Amygdala (tissue), 56 donors: ENCODE measurements around the gene GCHFR.

Experiments used
- DNase-seq, 56 donors: peaks; one replicate each; lab custom pipeline; 2025; lab: John Stamatoyannopoulos, UW

GCHFR gene

DNA sequence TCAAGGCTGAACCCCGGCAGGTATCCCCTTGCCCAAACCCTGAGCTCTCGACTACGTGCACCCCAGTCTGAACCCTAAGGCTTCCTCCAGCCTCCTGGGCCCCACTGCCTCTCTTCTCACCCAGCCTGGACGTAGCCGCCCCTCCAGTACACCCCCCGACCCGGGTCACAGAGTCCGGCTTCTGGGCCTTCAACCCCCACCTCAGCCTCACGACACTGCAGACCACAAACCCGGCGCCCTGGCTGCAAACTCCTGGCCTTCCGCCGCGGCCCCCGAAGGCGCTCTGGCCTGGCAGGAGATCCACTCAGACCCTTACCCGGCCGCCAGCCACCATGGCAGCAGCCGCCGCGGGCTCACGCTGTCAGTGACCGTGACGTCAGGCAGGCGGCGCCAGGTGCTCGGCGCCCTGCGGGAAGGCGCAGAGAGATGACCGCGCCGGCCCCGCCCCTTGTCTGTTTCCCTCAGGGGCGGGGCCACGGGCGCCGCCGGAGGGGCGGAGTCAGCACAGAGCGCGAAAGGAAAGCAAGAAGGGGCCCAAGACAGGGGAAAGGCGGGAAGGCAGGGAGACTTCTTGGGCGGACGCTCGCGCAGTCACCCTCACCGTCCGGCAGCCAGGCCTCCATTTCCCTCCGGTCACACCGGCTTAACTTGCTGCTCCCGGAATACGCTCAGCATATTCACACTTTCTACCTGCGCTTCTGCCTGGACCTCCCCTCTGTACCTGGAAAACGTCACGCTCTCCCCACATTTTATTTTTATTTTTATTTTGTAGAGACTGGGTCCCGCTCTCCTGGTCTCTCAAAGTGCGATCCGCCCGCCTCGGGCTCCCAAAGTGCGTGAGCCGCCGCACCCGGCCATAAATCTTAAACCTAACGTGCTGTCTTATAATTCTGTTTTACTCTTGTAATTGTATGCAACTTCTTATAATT lies 8.7 kb upstream of the GCHFR start, which contains the start of gene RMDN3:
Gene RMDN3, minus strand, starts transcription at position 372 of the 929 bp plus-strand sequence. CDS start 471 bp downstream, outside the sequence.
- DNase-seq: peak in 54 of 56 donors; percentile 43 to 94 (median 80)

- DNase-seq: peak in 1 of 56 donors; percentile 6
These were observed 8.1 kb upstream of the GCHFR start for GRCh38 chr15:40755812-40756208.

DNA sequence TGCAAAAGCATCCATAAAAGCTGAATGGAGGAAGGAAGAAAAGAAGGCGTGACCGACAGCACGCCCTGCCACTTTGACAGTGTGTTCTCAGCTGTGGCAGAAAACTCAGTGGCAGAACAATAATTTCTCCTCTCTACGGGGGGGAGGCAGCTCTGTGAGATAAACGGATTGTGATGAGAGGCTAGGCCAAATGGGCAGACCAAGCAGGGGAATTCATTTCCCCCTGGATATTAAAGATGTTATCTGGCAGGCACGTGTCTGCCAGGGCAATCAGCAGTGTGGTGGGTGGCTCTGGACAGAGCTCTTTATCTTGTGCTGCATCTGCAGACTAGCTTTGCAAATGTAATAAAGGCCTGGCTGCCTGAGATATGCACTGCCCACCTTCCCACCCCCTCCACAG lies 6.9 kb upstream of the GCHFR start:
- DNase-seq: no peak

DNA sequence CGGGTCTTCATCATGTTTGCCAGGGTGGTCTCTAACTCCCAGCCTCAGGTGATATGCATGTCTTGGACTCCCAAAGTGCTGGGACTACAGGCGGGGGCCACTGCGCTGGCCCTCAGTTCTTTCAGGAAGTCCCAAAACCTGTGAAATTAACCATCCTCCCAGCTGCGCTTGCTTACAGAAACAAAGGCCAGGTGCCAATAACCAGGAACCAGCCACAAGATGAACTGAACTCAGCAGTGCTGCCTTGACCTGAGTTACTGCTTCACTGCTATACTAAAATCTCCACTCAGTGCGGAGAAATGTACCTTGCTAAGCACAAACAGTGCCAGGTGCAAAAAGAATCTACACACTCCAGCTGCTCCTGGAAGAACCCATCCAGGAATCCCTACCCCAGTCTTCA lies 3.9 kb upstream of the GCHFR start:
- no peak for DNase-seq

- DNase-seq: peak in 14 of 56 donors; percentile 11 to 76 (median 31)
These were observed 708 bp upstream of the GCHFR start for GRCh38 chr15:40762919-40763800.

GRCh38 chr15:40764629-40765103 lies 798 bp downstream of the GCHFR start:
- no peak for DNase-seq

- peak in 1 of 56 donors; percentile 6 for DNase-seq
These were observed 2.4 kb downstream of the GCHFR start for GRCh38 chr15:40766194-40766815.

GRCh38 chr15:40766906-40767837 lies 3.3 kb downstream of the GCHFR start:
- no peak for DNase-seq

DNA sequence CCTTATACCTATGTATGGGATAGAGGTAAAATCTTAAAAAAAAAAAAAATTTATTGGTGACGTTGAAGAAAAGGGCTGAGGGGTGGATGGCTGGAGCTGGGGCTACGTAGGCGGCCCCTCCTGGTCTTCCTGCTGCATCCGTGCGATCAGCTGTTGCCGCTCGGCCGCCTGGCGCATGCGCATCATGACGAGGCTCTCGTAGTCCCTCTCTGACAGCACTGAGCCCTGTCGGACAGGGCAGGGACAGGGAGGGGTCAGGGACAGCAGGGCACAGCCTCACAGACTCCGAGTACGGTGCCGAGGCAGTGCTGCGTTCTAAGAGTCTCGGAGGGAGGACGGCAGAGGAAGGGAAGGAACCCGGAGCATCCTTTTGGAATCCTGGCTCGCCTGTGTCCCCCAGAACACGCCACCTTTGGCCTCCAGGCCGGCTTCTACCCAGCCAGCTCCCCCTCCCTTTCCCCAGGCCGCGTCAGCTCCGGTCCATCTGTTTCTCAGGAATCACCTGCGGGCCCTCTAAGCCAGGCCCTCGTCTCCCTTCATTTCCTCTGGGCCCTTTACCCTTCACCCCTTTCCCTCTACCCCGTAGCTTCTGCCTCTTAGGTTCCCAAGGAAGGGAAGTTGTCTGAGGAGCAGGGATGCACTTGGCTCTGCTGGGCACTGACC lies 4.1 kb downstream of the GCHFR start:
- no peak for DNase-seq

DNA sequence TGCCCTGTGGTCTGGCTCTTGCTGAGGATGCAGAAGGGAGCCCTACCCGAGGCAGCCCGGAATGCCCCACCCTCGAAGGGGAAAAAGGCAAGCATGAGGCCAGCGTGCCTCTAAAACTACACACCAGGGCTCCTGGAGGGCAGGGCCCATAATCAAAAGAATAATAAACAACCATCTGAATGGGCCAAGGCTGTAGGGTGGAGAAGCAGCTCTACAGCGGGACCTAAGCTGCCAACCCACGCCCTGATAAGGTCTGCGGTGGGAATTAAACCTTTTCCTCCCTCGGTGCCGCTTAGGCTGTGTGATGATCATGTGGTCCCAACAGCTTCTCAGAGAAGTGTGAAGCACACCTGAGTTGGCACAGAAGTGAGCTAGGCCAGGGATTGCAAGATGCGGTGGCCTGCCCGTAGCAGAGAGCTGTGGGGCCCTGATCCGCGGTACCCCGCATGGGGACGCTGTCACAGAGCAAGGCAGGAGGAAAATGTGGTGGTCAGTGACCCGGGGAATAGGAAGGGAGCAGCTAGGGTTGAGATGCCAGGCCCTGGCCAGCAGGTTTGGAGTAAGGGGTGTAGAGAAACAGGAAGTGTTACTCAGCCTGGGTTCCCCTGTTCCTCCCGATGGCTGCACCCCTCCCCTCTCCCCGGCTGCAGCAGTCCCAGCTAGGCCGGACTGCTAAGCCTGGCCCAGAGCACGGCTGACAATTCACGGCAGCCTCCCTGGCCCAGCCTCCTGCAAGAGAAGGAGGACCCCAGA lies 4.8 kb downstream of the GCHFR start:
- no peak for DNase-seq

DNA sequence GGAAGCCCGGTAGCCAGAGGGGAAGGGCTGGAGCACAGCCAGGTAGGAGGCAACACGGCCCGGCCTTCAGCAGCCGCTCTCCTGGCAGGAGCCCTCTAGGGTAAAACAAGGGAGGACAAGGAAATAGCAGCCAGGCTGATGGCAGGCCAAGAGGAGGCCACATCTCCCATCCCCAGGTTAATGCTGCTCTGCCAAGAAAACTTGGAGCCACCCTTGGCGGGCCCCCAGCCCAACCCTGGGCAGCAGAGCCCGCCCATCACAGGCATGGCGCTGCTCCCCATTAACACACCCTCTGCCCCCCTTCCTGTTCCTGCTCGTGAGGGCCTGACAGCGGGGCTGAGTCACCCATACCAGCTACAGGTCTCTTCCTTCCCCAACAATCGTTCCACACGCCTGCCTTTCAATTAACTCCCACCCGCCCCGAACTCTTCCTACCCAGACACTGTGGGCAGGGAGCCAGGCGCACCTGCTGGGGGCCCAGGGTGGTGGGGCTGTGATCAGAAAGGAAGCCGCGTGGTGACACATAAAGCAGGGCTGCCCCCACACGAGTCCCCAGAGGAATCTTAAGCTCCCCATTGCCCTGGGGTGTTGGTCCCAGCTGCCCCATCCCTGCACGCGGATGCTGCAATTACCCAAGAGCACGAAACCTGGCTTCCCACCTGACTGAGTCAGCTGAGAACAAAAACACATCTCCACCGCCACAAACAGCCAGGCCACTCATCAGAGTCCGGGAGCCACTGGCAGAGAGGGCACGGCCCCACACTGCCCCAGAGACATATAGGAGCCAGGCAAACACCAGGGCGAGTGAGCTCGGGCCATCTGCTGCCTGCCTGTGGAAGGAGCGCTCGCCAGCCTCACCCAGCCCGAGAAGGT lies 5.6 kb downstream of the GCHFR start, which contains the start of gene C15orf62:
Gene C15orf62, plus strand, starts transcription at position 707 of the 873 bp plus-strand sequence. CDS start 516 bp downstream, outside the sequence.
- DNase-seq: peak in 23 of 56 donors; percentile 17 to 66 (median 34)

- no peak for DNase-seq
These were observed 6.4 kb downstream of the GCHFR start for GRCh38 chr15:40770147-40770721.

GRCh38 chr15:40771242-40771641 lies 7.4 kb downstream of the GCHFR start:
- no peak for DNase-seq

- peak in 1 of 56 donors; percentile 16 for DNase-seq
These were observed 8.1 kb downstream of the GCHFR start for GRCh38 chr15:40772014-40772413.

DNA sequence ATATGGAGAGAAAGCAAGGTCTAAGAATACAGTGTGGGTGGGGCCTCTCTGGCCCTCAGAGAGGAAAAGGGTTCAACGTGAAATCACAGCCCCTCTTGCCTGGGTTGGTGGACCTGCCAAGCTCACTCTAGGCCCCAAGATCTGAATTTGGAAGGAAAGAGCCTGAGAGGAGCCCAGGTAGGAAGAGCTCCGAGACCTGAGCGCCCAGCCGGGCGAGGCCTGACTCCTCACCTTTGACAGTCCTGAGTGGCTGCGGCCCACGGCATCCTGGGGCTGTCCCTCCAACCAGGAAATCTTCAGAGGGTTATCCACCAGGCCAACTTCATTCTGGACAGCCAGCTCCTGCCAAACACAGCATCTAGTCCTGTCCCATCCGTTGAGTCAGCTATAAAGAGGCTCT lies 9.6 kb downstream of the GCHFR start:
- no peak for DNase-seq

- no peak for DNase-seq
These were observed 10.0 kb downstream of the GCHFR start for GRCh38 chr15:40773902-40774301.

- DNase-seq: no peak
These were observed 11.1 kb downstream of the GCHFR start for GRCh38 chr15:40775007-40775406.
